NOMO-1 treated with dmso at 0.1 percent for 144 hours (cell line): ENCODE results near the gene ZDHHC13.

Experiments
- DNase-seq: peaks from one replicate; lab custom pipeline; 2025; ENCODE audit not compliant: unreplicated experiment; lab: John Stamatoyannopoulos, UW

The ZDHHC13 gene

GRCh38 chr11:19164230-19164855, 47.4 kb downstream of the ZDHHC13 start:
- DNase-seq: no peak

- DNase-seq: no peak
Measured at GRCh38 chr11:19164881-19165280, 47.9 kb downstream of the ZDHHC13 start.

GRCh38 chr11:19168090-19168489, 51.1 kb downstream of the ZDHHC13 start:
- no peak for DNase-seq

- DNase-seq: no peak
Measured at GRCh38 chr11:19173004-19173689, 56.2 kb downstream of the ZDHHC13 start.

- no peak for DNase-seq
Measured at GRCh38 chr11:19173964-19174638, 57.1 kb downstream of the ZDHHC13 start.

GRCh38 chr11:19176629-19177186, 59.7 kb downstream of the ZDHHC13 start:
- no peak for DNase-seq

GRCh38 chr11:19181531-19182261, 64.7 kb downstream of the ZDHHC13 start:
- DNase-seq: no peak

GRCh38 chr11:19183646-19184045, 66.7 kb downstream of the ZDHHC13 start:
- DNase-seq: no peak

GRCh38 chr11:19185036-19185435, 68.1 kb downstream of the ZDHHC13 start:
- DNase-seq: no peak

- no peak for DNase-seq
Measured at GRCh38 chr11:19185516-19186052, 68.6 kb downstream of the ZDHHC13 start.

GRCh38 chr11:19187114-19187832, 70.3 kb downstream of the ZDHHC13 start:
- DNase-seq: no peak

- DNase-seq: no peak
Measured at GRCh38 chr11:19187833-19188258, 70.9 kb downstream of the ZDHHC13 start.

- no peak for DNase-seq
Measured at GRCh38 chr11:19191530-19192169, 74.7 kb downstream of the ZDHHC13 start.

GRCh38 chr11:19193916-19194315, 76.9 kb downstream of the ZDHHC13 start:
- no peak for DNase-seq

GRCh38 chr11:19194620-19195308, 77.8 kb downstream of the ZDHHC13 start:
- DNase-seq: no peak

GRCh38 chr11:19196432-19196831, 79.5 kb downstream of the ZDHHC13 start:
- no peak for DNase-seq

GRCh38 chr11:19199048-19199447, 82.1 kb downstream of the ZDHHC13 start:
- no peak for DNase-seq

- no peak for DNase-seq
Measured at GRCh38 chr11:19199771-19200170, 82.8 kb downstream of the ZDHHC13 start.
